Upper lobe of right lung (tissue), 1 donor: ENCODE measurements around the gene SIKE1. TPM values are rescaled to one million over a fixed set of nuclear protein-coding genes. Genes with fewer than 3 reads are reported as not detected.
"Not testable (repeated sequence)": the region's sequence is repeated elsewhere in the genome, so short reads cannot be mapped to it uniquely, and the experiment has no call there.

Experiments used
- ATAC-seq: fragments of 200-7000 bp; cut with Tn5 transposase; one replicate; pipeline ENCODE4 v1.9.1; 2020; ENCODE audit warnings: mild to moderate bottlenecking, moderate library complexity
- DNase-seq: peaks from one replicate; pipeline ENCODE4 v3.0.0-alpha.2; 2020
- H3K27ac ChIP-seq: fragments of 200-600 bp; one replicate; pipeline ENCODE4 v1.8.0; 2022
- H3K27me3 ChIP-seq: fragments of 200-600 bp; one replicate; pipeline ENCODE4 v1.8.0; 2022; ENCODE audit warnings: mild to moderate bottlenecking
- H3K36me3 ChIP-seq: fragments of 200-600 bp; one replicate; pipeline ENCODE4 v1.8.0; 2022
- H3K4me1 ChIP-seq: fragments of 200-600 bp; one replicate; pipeline ENCODE4 v1.8.0; 2022
- H3K4me3 ChIP-seq: fragments of 200-600 bp; one replicate; pipeline ENCODE4 v1.8.0; 2022; ENCODE audit warnings: mild to moderate bottlenecking
- H3K9me3 ChIP-seq: fragments of 200-600 bp; one replicate; pipeline ENCODE4 v1.8.0; 2022
- intact Hi-C: fragments of 100-400 bp; cut with DNase I; formaldehyde crosslinking; loops from one replicate; pipeline ENCODE4 v1.11.0; 2022
- total RNA-seq: library from RNA; stranded (reverse); fragmentation: NEBNext Ultra II Directional; extraction: Animal tissue kit (Norgen Biotek cat#: 25700); gene quantifications from one replicate; pipeline ENCODE4 v1.2.1, GENCODE V29; 2021
- TF ChIP-seq, protein P1 (sequence below): fragments of 200-600 bp; IDR thresholded peaks from one replicate; pipeline ENCODE4 v1.8.0; 2022; ENCODE audit warnings: antibody characterized with exemption
- donor health status: DM: no; HTN: yes; CAD: no; lungs with severe emphysema.

The SIKE1 gene
- total RNA-seq, 1 donor from 2014 or later, result 31.2 TPM

DNA sequence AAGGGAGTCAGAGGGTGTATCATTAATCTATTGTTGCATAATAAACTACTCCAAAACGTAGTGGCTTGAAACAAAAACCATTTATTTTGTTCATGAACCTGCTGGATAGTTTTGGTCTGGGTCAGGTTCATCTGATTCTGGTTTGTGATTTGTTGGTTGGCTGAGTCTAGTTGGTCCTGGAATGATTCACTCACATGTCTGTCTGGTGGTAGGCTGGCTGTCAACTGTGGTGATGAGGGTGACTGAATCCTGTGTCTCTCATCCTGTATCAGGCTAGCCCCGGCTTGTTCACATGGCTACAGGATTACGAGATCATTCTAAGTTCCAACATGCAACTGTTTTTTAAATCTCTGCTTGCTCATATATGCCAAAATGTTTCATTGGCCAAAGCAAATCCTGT, 22.5 kb upstream of the SIKE1 start:
- TF ChIP-seq, protein P1, sequence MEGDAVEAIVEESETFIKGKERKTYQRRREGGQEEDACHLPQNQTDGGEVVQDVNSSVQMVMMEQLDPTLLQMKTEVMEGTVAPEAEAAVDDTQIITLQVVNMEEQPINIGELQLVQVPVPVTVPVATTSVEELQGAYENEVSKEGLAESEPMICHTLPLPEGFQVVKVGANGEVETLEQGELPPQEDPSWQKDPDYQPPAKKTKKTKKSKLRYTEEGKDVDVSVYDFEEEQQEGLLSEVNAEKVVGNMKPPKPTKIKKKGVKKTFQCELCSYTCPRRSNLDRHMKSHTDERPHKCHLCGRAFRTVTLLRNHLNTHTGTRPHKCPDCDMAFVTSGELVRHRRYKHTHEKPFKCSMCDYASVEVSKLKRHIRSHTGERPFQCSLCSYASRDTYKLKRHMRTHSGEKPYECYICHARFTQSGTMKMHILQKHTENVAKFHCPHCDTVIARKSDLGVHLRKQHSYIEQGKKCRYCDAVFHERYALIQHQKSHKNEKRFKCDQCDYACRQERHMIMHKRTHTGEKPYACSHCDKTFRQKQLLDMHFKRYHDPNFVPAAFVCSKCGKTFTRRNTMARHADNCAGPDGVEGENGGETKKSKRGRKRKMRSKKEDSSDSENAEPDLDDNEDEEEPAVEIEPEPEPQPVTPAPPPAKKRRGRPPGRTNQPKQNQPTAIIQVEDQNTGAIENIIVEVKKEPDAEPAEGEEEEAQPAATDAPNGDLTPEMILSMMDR, result no peak
- no peaks in the 10 kb centered on the region for H3K27me3 ChIP-seq
- no peak overlapping the region for H3K27ac ChIP-seq
- H3K4me1 ChIP-seq, result no peaks in the 10 kb centered on the region
- H3K36me3 ChIP-seq, result no peaks in the 10 kb centered on the region
- H3K4me3 ChIP-seq, result no peak overlapping the region
- ATAC-seq (no peak), DNase-seq (no peak)
- intact Hi-C loops, result no loop called here
- no peaks in the 10 kb centered on the region for H3K9me3 ChIP-seq

- ATAC-seq, result no peak
- intact Hi-C loops, result no loop called here
- Histone ChIP-seq H3K27me3 (no peaks in the 10 kb centered on the region), H3K4me1 (no peaks in the 10 kb centered on the region), H3K27ac (no peak overlapping the region), H3K36me3 (no peaks in the 10 kb centered on the region), H3K9me3 (no peaks in the 10 kb centered on the region), H3K4me3 (no peak overlapping the region)
- DNase-seq, result no peak
- TF ChIP-seq, protein P1, result no peak
Measured at GRCh38 chr1:114794038-114794437, 13.6 kb upstream of the SIKE1 start.

DNA sequence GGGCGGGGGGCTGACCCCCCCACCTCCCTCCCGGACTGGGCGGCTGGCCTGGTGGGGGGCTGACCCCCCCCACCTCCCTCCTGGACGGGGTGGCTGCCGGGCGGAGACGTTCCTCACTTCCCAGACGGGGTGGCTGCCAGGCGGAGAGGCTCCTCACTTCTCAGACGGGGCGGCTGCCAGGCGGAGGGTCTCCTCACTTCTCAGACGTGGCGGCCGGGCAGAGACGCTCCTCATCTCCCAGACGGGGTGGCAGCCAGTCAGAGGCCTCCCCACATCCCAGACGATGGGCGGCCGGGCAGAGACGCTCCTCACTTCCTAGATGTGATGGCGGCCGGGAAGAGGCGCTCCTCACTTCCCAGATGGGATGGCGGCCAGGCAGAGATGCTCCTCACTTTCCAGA, 10.1 kb upstream of the SIKE1 start:
- DNase-seq, intact Hi-C loops, H3K9me3 ChIP-seq, H3K27me3 ChIP-seq, H3K36me3 ChIP-seq, H3K4me3 ChIP-seq, ATAC-seq, H3K27ac ChIP-seq, H3K4me1 ChIP-seq: not testable (repeated sequence)

DNA sequence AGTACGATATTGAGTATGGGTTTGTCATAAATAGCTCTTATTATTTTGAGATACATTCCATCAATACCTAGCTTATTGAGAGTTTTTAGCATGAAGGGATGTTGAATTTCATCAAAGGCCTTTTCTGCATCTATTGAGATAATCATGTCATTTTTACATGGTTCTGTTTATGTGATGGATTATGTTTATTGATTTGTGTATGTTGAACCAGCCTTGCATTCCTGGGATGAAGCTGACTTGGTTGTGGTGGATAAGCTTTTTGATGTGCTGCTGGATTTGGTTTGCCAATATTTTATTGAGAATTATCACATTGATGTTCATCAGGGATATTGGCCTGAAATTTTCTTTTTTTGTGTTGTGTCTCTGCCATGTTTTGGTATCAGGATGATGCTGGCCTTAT, 6.0 kb upstream of the SIKE1 start:
- intact Hi-C loops, DNase-seq, H3K4me1 ChIP-seq: not testable (repeated sequence)

GRCh38 chr1:114782476-114782875, 2.0 kb upstream of the SIKE1 start:
- intact Hi-C loops, result no loop called here

More for the DNA sequence above, 6.0 kb upstream of the SIKE1 start:
- ATAC-seq, H3K9me3 ChIP-seq, H3K27ac ChIP-seq, H3K4me3 ChIP-seq, H3K27me3 ChIP-seq, H3K36me3 ChIP-seq: not testable (repeated sequence)

DNA sequence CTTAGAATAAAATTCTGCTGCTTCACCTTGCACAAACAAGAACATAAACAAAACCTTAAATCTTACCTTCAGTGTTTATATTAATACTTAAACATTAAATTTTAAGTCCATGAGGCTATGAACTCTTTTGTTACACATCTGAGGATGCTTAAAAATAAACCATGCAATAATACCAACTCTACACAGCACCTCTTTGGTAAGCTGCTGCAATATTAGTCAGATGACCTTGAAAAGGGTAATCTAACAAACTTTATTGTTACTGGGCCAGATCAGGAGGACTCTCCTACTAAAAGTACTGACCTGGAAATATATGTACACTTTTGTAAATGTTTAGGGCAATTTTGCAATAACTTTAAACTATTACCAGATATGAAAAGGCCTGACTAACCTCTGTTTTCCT, 763 bp downstream of the SIKE1 start:
- intact Hi-C loops, result no loop called here
- TF ChIP-seq, protein P1, result no peak
- Histone ChIP-seq H3K4me1 (peaks cover 13% of the 10 kb centered on the region), H3K27ac (peak overlapping the region; percentile 86), H3K9me3 (no peaks in the 10 kb centered on the region), H3K4me3 (peak overlapping the region; percentile 84), H3K27me3 (no peaks in the 10 kb centered on the region), H3K36me3 (peaks cover 35% of the 10 kb centered on the region)
- DNase-seq, result no peak
- no peak for ATAC-seq

More at GRCh38 chr1:114782476-114782875, 2.0 kb upstream of the SIKE1 start:
- TF ChIP-seq, protein P1, result no peak
- Histone ChIP-seq H3K27me3 (no peaks in the 10 kb centered on the region), H3K36me3 (peaks cover 12% of the 10 kb centered on the region), H3K27ac (no peak overlapping the region), H3K9me3 (no peaks in the 10 kb centered on the region), H3K4me1 (peaks cover 13% of the 10 kb centered on the region), H3K4me3 (no peak overlapping the region)
- ATAC-seq (no peak), DNase-seq (no peak)

DNA sequence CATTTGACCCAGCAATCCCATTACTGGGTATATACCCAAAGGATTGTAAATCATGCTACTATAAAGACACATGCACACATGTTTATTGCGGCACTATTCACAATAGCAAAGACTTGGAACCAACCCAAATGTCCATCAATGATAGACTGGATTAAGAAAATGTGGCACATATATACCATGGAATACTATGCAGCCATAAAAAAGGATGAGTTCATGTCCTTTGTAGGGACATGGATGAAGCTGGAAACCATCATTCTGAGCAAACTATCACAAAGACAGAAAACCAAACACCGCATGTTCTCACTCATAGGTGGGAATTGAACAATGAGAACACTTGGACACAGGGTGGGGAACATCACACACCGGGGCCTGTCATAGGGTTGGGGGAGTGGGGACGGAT, 3.8 kb downstream of the SIKE1 start:
- intact Hi-C loops, DNase-seq, H3K27ac ChIP-seq, H3K4me3 ChIP-seq, H3K27me3 ChIP-seq, ATAC-seq, H3K9me3 ChIP-seq: not testable (repeated sequence)
- Histone ChIP-seq H3K4me1 (peaks cover 13% of the 10 kb centered on the region), H3K36me3 (peaks cover 59% of the 10 kb centered on the region)
